Spleen (tissue), 11 donors: ENCODE results near the gene ZFP62. TPM values are rescaled to one million over a fixed set of nuclear protein-coding genes. Genes with fewer than 3 reads are reported as not detected.

Source experiments
- DNase-seq: peaks from one replicate; pipeline ENCODE4 v3.0.0-alpha.2; 2020
- H3K27ac ChIP-seq, 8 donors: fragments of 200-600 bp; sonication (generic) in 7 of 8; 1 replicate in 4 of 8; 2 replicates in 4 of 8; pipeline versions ENCODE4 v1.5.0 to v1.8.0; 2016 to 2021; ENCODE audit warnings: inconsistent platforms in 4 of 8, mild to moderate bottlenecking in 4 of 8, moderate library complexity in 1 of 8
- H3K27me3 ChIP-seq, 7 donors: fragments of 200-600 bp; sonication (generic) in 6 of 7; replicated peaks in 1 of 7; 1 replicate in 4 of 7; 2 replicates in 3 of 7; pipeline versions ENCODE4 v1.5.0 to v1.8.0; 2016 to 2021; ENCODE audit warnings: inconsistent platforms in 3 of 7, mild to moderate bottlenecking in 1 of 7
- H3K36me3 ChIP-seq, 6 donors: fragments of 200-600 bp; sonication (generic) in 5 of 6; 1 replicate in 4 of 6; 2 replicates in 2 of 6; pipeline versions ENCODE4 v1.5.0 to v1.8.0; 2016 to 2021; ENCODE audit warnings: inconsistent platforms in 2 of 6
- H3K4me1 ChIP-seq, 6 donors: fragments of 200-600 bp; sonication (generic) in 5 of 6; 1 replicate in 3 of 6; 2 replicates in 3 of 6; pipeline versions ENCODE4 v1.5.0 to v1.8.0; 2016 to 2021; ENCODE audit warnings: inconsistent platforms in 3 of 6
- H3K4me3 ChIP-seq, 8 donors: fragments of 200-600 bp; sonication (generic) in 7 of 8; 1 replicate in 4 of 8; 2 replicates in 4 of 8; pipeline versions ENCODE4 v1.5.0 to v1.8.0; 2016 to 2021; ENCODE audit warnings: inconsistent platforms in 4 of 8, mild to moderate bottlenecking in 4 of 8, moderate library complexity in 2 of 8
- H3K9me3 ChIP-seq, 8 donors: fragments of 200-600 bp; sonication (generic) in 7 of 8; 1 replicate in 4 of 8; 2 replicates in 4 of 8; pipeline versions ENCODE4 v1.5.0 to v1.8.0; 2016 to 2021; ENCODE audit warnings: inconsistent platforms in 4 of 8
- POLR2A ChIP-seq, 3 donors: fragments of 450-650 bp; IDR thresholded peaks; one replicate each; pipeline ENCODE4 v1.5.1; 2017; ENCODE audit warnings: antibody characterized with exemption in 3 of 3, mild to moderate bottlenecking in 1 of 3
- POLR2AphosphoS5 ChIP-seq, 3 donors: sonication (generic); formaldehyde crosslinking; IDR thresholded peaks; one replicate each; pipeline ENCODE4 v1.5.1; 2017; ENCODE audit warnings: antibody characterized with exemption in 3 of 3
- WGBS, 5 donors: extraction: QIAGEN DNeasy Blood & Tissue Kit in 3 of 5; methylation state at CpG; one replicate each; pipeline versions ENCODE4 v1.1.5 to v1.1.7; 2013 to 2018; 5-methylcytosine and 5-hydroxymethylcytosine counted together
- intact Hi-C: fragments of 100-400 bp; cut with DNase I; formaldehyde crosslinking; loops from one replicate; pipeline ENCODE4 v1.15.0; 2023; ENCODE audit warnings: low total_unique reads
- polyA plus RNA-seq, 3 donors: library from polyadenylated mRNA; stranded (reverse); fragments of 200-250 nt; gene quantifications; one replicate each; pipeline ENCODE4 v1.2.1, GENCODE V29; 2013
- small RNA-seq, 4 donors: library from RNA; depleted of rRNA; stranded (forward); fragments of <200 nt; gene quantifications; one replicate each; pipeline ENCODE3, GENCODE V24; 2016
- total RNA-seq, 7 donors: library from RNA; depleted of rRNA in 3 of 7; stranded (reverse); fragments of >200 nt in 3 of 7; fragmentation: NEBNext Ultra II Directional in 4 of 7; extraction: Animal tissue kit (Norgen Biotek cat#: 25700) in 4 of 7; gene quantifications; one replicate each; pipeline versions ENCODE4 v1.1.0 to v1.2.1, GENCODE V29; 2016 to 2021
- TF ChIP-seq, protein P1 (sequence below), 11 experiments: fragments of 200-600 bp in 7 of 11; fragments of 450-650 bp in 4 of 11; sonication (generic) in 4 of 11; IDR thresholded peaks in 8 of 11; conservative IDR thresholded peaks in 3 of 11; 1 replicate in 7 of 11; 2 replicates in 4 of 11; pipeline versions ENCODE4 v1.4.0 to v1.8.0; 2016 to 2021; ENCODE audit warnings: antibody characterized with exemption in 11 of 11, inconsistent platforms in 4 of 11, mild to moderate bottlenecking in 1 of 11
- donor health status: healthy with polysubstance abuse.
- donor health status: DM: no; HTN: no; CAD: no; lungs with moderate emphysema.
- donor health status: DM: no; HTN: no; CAD: no.
- donor health status: Bipolar disorder and iron deficiency.
- donor health status: healthy.
- donor health status: DM: no; HTN: no; CAD: no.
- donor health status: DM: yes; HTN: yes; CAD: no.

The ZFP62 gene
- total and polyA plus RNA-seq, 10 donors, result 20.2 to 31.5 (median 27.6) TPM

DNA sequence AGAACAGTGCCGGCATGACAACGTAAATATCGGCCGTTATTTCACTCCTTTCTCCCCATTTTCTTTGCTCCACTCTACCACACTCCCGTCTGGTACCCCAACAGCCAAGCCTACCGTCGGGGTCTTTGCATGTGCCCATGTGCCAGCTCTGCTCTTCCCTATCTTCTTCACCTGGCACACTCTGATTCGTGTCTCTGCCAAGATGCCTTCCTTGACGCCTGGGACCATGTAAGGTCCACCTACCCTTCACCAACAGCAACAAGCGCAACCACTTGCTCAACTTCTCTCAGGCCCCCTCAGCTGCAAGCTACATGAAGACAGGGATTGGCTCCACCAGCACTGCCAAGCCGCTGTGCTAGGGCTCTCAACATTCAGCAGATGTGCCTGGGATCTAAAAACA is 62.9 kb downstream of the ZFP62 start:
- no peak overlapping the region for H3K4me3 ChIP-seq
- intact Hi-C loops, result no loop called here
- TF ChIP-seq, protein P1, sequence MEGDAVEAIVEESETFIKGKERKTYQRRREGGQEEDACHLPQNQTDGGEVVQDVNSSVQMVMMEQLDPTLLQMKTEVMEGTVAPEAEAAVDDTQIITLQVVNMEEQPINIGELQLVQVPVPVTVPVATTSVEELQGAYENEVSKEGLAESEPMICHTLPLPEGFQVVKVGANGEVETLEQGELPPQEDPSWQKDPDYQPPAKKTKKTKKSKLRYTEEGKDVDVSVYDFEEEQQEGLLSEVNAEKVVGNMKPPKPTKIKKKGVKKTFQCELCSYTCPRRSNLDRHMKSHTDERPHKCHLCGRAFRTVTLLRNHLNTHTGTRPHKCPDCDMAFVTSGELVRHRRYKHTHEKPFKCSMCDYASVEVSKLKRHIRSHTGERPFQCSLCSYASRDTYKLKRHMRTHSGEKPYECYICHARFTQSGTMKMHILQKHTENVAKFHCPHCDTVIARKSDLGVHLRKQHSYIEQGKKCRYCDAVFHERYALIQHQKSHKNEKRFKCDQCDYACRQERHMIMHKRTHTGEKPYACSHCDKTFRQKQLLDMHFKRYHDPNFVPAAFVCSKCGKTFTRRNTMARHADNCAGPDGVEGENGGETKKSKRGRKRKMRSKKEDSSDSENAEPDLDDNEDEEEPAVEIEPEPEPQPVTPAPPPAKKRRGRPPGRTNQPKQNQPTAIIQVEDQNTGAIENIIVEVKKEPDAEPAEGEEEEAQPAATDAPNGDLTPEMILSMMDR (IDR thresholded peaks at IDR 0.05 in 8 of 11, conservative IDR thresholded peaks at IDR 0.05 in 3 of 11), result no peak
- TF ChIP-seq POLR2AphosphoS5 (IDR thresholded peaks at IDR 0.05) (no peak), POLR2A (IDR thresholded peaks at IDR 0.05) (no peak)
- H3K27me3 ChIP-seq, result no peaks in the 10 kb centered on the region
- DNase-seq, result no peak
- 78 to 90% (median 88%) methylated on average over 11 of the region's 11 CpGs for WGBS, 5 donors
- H3K27ac ChIP-seq, result peak overlapping the region in 2 of 8 donors; percentile 8 to 18
- H3K4me1 ChIP-seq, result peaks cover 55 to 94% (median 89%) of the 10 kb centered on the region in 6 donors
- H3K9me3 ChIP-seq, result no peaks in the 10 kb centered on the region
- H3K36me3 ChIP-seq, result peaks cover 0 to 82% (median 15%) of the 10 kb centered on the region in 6 donors

Small RNA genes within 50 kb of the gene (small RNA-seq; reads per million reads assigned to genes)
- 0 reads per million in 4 donors for gene RF00019

Other genes with a start within 250 kb of the ZFP62 start
- 10 to 100 TPM; 20.7 to 61.4 (median 39.9) TPM for gene FLT4, start 211.7 kb downstream of the ZFP62 start, total RNA-seq
- gene FLT4, start 211.7 kb downstream of the ZFP62 start, polyA plus RNA-seq, result 10 to 100 TPM in 1 of 3 donors, 1 to 10 TPM in 2; 3.5 to 19.4 (median 4.6) TPM
- not detected for gene OR2Y1, start 121.2 kb downstream of the ZFP62 start, total RNA-seq
- gene OR2Y1, start 121.2 kb downstream of the ZFP62 start, polyA plus RNA-seq, result not detected
- 100 to 1,000 TPM; 182 to 270 (median 252) TPM for gene MGAT1, start 58.5 kb downstream of the ZFP62 start, total RNA-seq
- gene MGAT1, start 58.5 kb downstream of the ZFP62 start, polyA plus RNA-seq, result 100 to 1,000 TPM in 1 of 3 donors, 10 to 100 TPM in 2; 61.2 to 164 (median 74.9) TPM
- gene BTNL8, start 37.9 kb upstream of the ZFP62 start, total RNA-seq, result 1 to 10 TPM; 1.8 to 7.9 (median 5.2) TPM
- under 1 TPM; 0.42 to 0.67 (median 0.58) TPM for gene BTNL8, start 37.9 kb upstream of the ZFP62 start, polyA plus RNA-seq
- gene BTNL3, start 127.6 kb upstream of the ZFP62 start, total RNA-seq, result 1 to 10 TPM in 3 of 7 donors, under 1 TPM in 2, not detected in 2; 0.37 to 2.4 (median 1.0) TPM
- under 1 TPM; 0.09 to 0.13 (median 0.13) TPM for gene BTNL3, start 127.6 kb upstream of the ZFP62 start, polyA plus RNA-seq
- 100 to 1,000 TPM in 1 of 7 donors, 10 to 100 TPM in 6; 41.6 to 123 (median 86.3) TPM for gene BTNL9, start 179.0 kb upstream of the ZFP62 start, total RNA-seq
- 10 to 100 TPM; 17.2 to 91.1 (median 32.6) TPM for gene BTNL9, start 179.0 kb upstream of the ZFP62 start, polyA plus RNA-seq